ENCODE results near the gene SHB. TPM values are rescaled to one million over a fixed set of nuclear protein-coding genes. Genes with fewer than 3 reads are reported as not detected.

The SHB gene
- total RNA-seq, 1 experiment from 2014 or later: 56.4 TPM

GRCh38 chr9:37921546-37922300 is 147.3 kb downstream of the SHB start:
- Histone ChIP-seq H3K27ac (ENCODE audit: low read length) (no peak overlapping the region), H3K4me2 (ENCODE audit: low read length) (no peak overlapping the region), H3K9ac (ENCODE audit: low read length) (no peak overlapping the region), H3K4me1 (ENCODE audit: insufficient read depth, low read length) (peaks cover 7% of the 10 kb centered on the region), H3K9me2 (replicated peaks; ENCODE audit: low read length) (no peaks in the 10 kb centered on the region), H3K27me3 (ENCODE audit: low read length) (no peaks in the 10 kb centered on the region), H3K79me2 (ENCODE audit: low read length) (0 out of 2 replicates have a peak, but pooled peaks cover 3% of the 10 kb centered on the region), H3K4me3 (ENCODE audit: low read length) (no peak overlapping the region), H3K9me3 (ENCODE audit: low read length) (no peaks in the 10 kb centered on the region), H4K20me1 (ENCODE audit: low read length) (no peaks in the 10 kb centered on the region), H2AFZ (ENCODE audit: low read length) (no peak overlapping the region), H3K36me3 (ENCODE audit: low read depth, low read length) (peaks cover 3% of the 10 kb centered on the region; the same call in 1 of the 2 replicates), H3F3A (ENCODE audit: low read length, unreplicated experiment) (no peaks in the 10 kb centered on the region)
- TF ChIP-seq CTCF (conservative IDR thresholded peaks at IDR 0.05; ENCODE audit: low read depth, low read length) (no peak), EZH2 (IDR thresholded peaks at IDR 0.05; ENCODE audit: low read length, unreplicated experiment) (no peak), EZH2phosphoT487 (IDR thresholded peaks at IDR 0.05; ENCODE audit: borderline replicate concordance, low read length) (no peak)
- no TSS peak for BruUV-seq (replicated peaks)
- CTCF ChIA-PET: no interaction called here
- intact Hi-C loops (cut with micrococcal nuclease): no loop called here
- DNase-seq: no peak
- ATAC-seq: no peak
- POLR2A ChIA-PET (ENCODE audit: unreplicated experiment): no interaction called here

- H2AFZ ChIP-seq (ENCODE audit: low read length): no peak overlapping the region
- BruUV-seq (replicated peaks): no TSS peak
Observed at GRCh38 chr9:37921168-37921510, 147.9 kb downstream of the SHB start.

More at GRCh38 chr9:37921168-37921510, 147.9 kb downstream of the SHB start:
- CTCF ChIA-PET: no interaction called here
- Histone ChIP-seq H3K4me3 (ENCODE audit: low read length) (no peak overlapping the region), H3K27me3 (ENCODE audit: low read length) (no peaks in the 10 kb centered on the region), H3K9ac (ENCODE audit: low read length) (no peak overlapping the region), H3F3A (ENCODE audit: low read length, unreplicated experiment) (no peaks in the 10 kb centered on the region), H3K27ac (ENCODE audit: low read length) (no peak overlapping the region), H3K9me3 (ENCODE audit: low read length) (no peaks in the 10 kb centered on the region), H3K4me2 (ENCODE audit: low read length) (no peak overlapping the region), H3K36me3 (ENCODE audit: low read depth, low read length) (peaks cover 3% of the 10 kb centered on the region; the same call in 1 of the 2 replicates), H3K4me1 (ENCODE audit: insufficient read depth, low read length) (peaks cover under 1% of the 10 kb centered on the region; the same call in 1 of the 2 replicates), H3K79me2 (ENCODE audit: low read length) (no peaks in the 10 kb centered on the region), H4K20me1 (ENCODE audit: low read length) (no peaks in the 10 kb centered on the region), H3K9me2 (replicated peaks; ENCODE audit: low read length) (no peaks in the 10 kb centered on the region)
- DNase-seq (no peak), ATAC-seq (no peak)
- no peak for TF ChIP-seq EZH2phosphoT487 (IDR thresholded peaks at IDR 0.05; ENCODE audit: borderline replicate concordance, low read length)
- no peak for TF ChIP-seq EZH2 (IDR thresholded peaks at IDR 0.05; ENCODE audit: low read length, unreplicated experiment)
- TF ChIP-seq CTCF (conservative IDR thresholded peaks at IDR 0.05; ENCODE audit: low read depth, low read length): no peak
- intact Hi-C loops (cut with micrococcal nuclease): no loop called here
- POLR2A ChIA-PET (ENCODE audit: unreplicated experiment): no interaction called here
